ENCODE results near the gene B3GLCT.
"Not testable (repeated sequence)": the region's sequence is repeated elsewhere in the genome, so short reads cannot be mapped to it uniquely, and the experiment has no call there.

The B3GLCT gene

GRCh38 chr13:31334547-31334946 lies 134.8 kb downstream of the B3GLCT start:
- WGBS, 2 donors (ENCODE audit: extremely low coverage in 2 of 2, insufficient read length in 2 of 2, insufficient replicate concordance in 1 of 2) = no CpG with 5 or more reads among the region's 1 CpG

DNA sequence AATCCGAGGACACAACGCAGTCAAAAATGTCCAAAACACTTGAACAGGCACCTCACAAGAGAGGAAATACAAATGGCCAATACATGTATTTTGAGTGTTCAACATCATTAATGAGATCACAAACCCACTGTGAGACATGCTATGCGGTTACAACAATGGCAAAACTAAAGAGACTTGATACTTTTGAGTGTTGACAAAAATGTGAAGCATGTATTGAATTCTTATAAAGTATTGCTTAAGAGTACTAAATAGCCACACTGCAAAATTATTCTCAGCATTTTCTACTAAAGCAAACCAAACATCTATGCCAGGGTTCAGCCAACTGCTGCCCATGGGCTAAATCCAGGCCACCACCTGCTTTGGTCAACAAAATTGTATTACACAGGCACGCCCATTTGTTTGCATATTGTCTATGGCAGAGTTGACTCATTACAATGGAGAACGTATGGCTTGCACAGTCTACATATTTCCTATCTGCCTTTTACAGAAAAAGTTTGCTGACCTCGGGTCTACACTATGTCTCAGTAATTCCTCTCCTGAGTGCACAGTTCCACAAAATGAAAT lies 135.3 kb downstream of the B3GLCT start:
- peaks cover 0 to 3% of the 10 kb centered on the region in 2 donors for H3K36me3 ChIP-seq (replicated peaks in 1 of 2; ENCODE audit: control insufficient read depth in 2 of 2, insufficient read depth in 2 of 2, low read length in 2 of 2)
- no peak overlapping the region for H2BK15ac ChIP-seq (ENCODE audit: low read length)
- no peak overlapping the region for H4K91ac ChIP-seq (ENCODE audit: low read depth, low read length, poor library complexity)
- no CpG with 5 or more reads among the region's 6 CpGs for WGBS, 2 donors (ENCODE audit: extremely low coverage in 2 of 2, insufficient read length in 2 of 2, insufficient replicate concordance in 1 of 2)
- H2BK12ac ChIP-seq (ENCODE audit: low read length) = no peak overlapping the region
- H2BK5ac ChIP-seq (ENCODE audit: low read length) = no peak overlapping the region
- H3K27me3 ChIP-seq (ENCODE audit: control insufficient read depth in 3 of 3, insufficient read depth in 3 of 3, low read depth in 1 of 3, low read length in 3 of 3) = no peaks in the 10 kb centered on the region
- H3K4me2 ChIP-seq (ENCODE audit: insufficient read depth, low read length, poor library complexity, severe bottlenecking) = no peak overlapping the region
- no peak overlapping the region for H3K4ac ChIP-seq (ENCODE audit: low read length)
- H3K14ac ChIP-seq (ENCODE audit: low read length) = no peak overlapping the region
- no peaks in the 10 kb centered on the region for H3K4me1 ChIP-seq (ENCODE audit: control insufficient read depth in 2 of 2, insufficient read depth in 1 of 2, low read depth in 1 of 2, low read length in 2 of 2)
- H2AK5ac ChIP-seq (ENCODE audit: low read depth, low read length) = no peak overlapping the region
- H2BK120ac ChIP-seq (ENCODE audit: low read depth, low read length) = no peak overlapping the region
- H3K79me1 ChIP-seq (ENCODE audit: low read depth, low read length) = no peaks in the 10 kb centered on the region
- H3K9me3 ChIP-seq (replicated peaks in 1 of 2; ENCODE audit: control insufficient read depth in 2 of 2, insufficient read depth in 1 of 2, low read depth in 1 of 2, low read length in 2 of 2) = peaks cover 4 to 5% of the 10 kb centered on the region in 2 donors
- H3K4me3 ChIP-seq (ENCODE audit: low read length in 2 of 2) = no peak overlapping the region
- no peak overlapping the region for H3K18ac ChIP-seq (ENCODE audit: low read length)
- H3K23ac ChIP-seq (ENCODE audit: low read depth, low read length, poor library complexity) = no peak overlapping the region
- no peak overlapping the region for H2AFZ ChIP-seq (ENCODE audit: low read length)
- no peak for DNase-seq (ENCODE audit: low spot score)
- H4K8ac ChIP-seq (ENCODE audit: low read depth, low read length) = no peak overlapping the region
- H3K9ac ChIP-seq (ENCODE audit: low read depth, low read length, poor library complexity) = no peak overlapping the region
- H3K27ac ChIP-seq (replicated peaks; ENCODE audit: low read length) = no peak overlapping the region

More at GRCh38 chr13:31334547-31334946, 134.8 kb downstream of the B3GLCT start:
- H2BK120ac ChIP-seq (ENCODE audit: low read depth, low read length) = no peak overlapping the region
- no peak overlapping the region for H2BK5ac ChIP-seq (ENCODE audit: low read length)
- H3K9me3 ChIP-seq (replicated peaks in 1 of 2; ENCODE audit: control insufficient read depth in 2 of 2, insufficient read depth in 1 of 2, low read depth in 1 of 2, low read length in 2 of 2) = peaks cover 5% of the 10 kb centered on the region in 2 donors
- no peak overlapping the region for H2AK5ac ChIP-seq (ENCODE audit: low read depth, low read length)
- H3K36me3 ChIP-seq (replicated peaks in 1 of 2; ENCODE audit: control insufficient read depth in 2 of 2, insufficient read depth in 2 of 2, low read length in 2 of 2) = peaks cover 0 to 9% of the 10 kb centered on the region in 2 donors
- no peak overlapping the region for H3K9ac ChIP-seq (ENCODE audit: low read depth, low read length, poor library complexity)
- no peak overlapping the region for H3K14ac ChIP-seq (ENCODE audit: low read length)
- no peak overlapping the region for H4K8ac ChIP-seq (ENCODE audit: low read depth, low read length)
- H3K4me3 ChIP-seq (ENCODE audit: low read length in 2 of 2) = no peak overlapping the region
- H3K4ac ChIP-seq (ENCODE audit: low read length) = no peak overlapping the region
- no peak overlapping the region for H2AFZ ChIP-seq (ENCODE audit: low read length)
- no peaks in the 10 kb centered on the region for H3K27me3 ChIP-seq (ENCODE audit: control insufficient read depth in 3 of 3, insufficient read depth in 3 of 3, low read depth in 1 of 3, low read length in 3 of 3)
- no peak overlapping the region for H4K91ac ChIP-seq (ENCODE audit: low read depth, low read length, poor library complexity)
- peaks cover 0 to under 1% of the 10 kb centered on the region in 2 donors for H3K4me1 ChIP-seq (ENCODE audit: control insufficient read depth in 2 of 2, insufficient read depth in 1 of 2, low read depth in 1 of 2, low read length in 2 of 2)
- H3K27ac ChIP-seq (replicated peaks; ENCODE audit: low read length) = no peak overlapping the region
- no peak overlapping the region for H3K4me2 ChIP-seq (ENCODE audit: insufficient read depth, low read length, poor library complexity, severe bottlenecking)
- H3K18ac ChIP-seq (ENCODE audit: low read length) = no peak overlapping the region
- H3K23ac ChIP-seq (ENCODE audit: low read depth, low read length, poor library complexity) = no peak overlapping the region
- no peak overlapping the region for H2BK12ac ChIP-seq (ENCODE audit: low read length)
- DNase-seq (ENCODE audit: low spot score) = no peak
- no peak overlapping the region for H2BK15ac ChIP-seq (ENCODE audit: low read length)
- H3K79me1 ChIP-seq (ENCODE audit: low read depth, low read length) = no peaks in the 10 kb centered on the region

GRCh38 chr13:31339616-31340015 lies 139.8 kb downstream of the B3GLCT start:
- not testable (repeated sequence) for DNase-seq (ENCODE audit: low spot score); H3K27ac ChIP-seq (replicated peaks; ENCODE audit: low read length); H4K8ac ChIP-seq (ENCODE audit: low read depth, low read length); H2BK12ac ChIP-seq (ENCODE audit: low read length); H3K4me2 ChIP-seq (ENCODE audit: insufficient read depth, low read length, poor library complexity, severe bottlenecking); H3K4me3 ChIP-seq (ENCODE audit: low read length in 2 of 2); H3K18ac ChIP-seq (ENCODE audit: low read length); H2AK5ac ChIP-seq (ENCODE audit: low read depth, low read length); H3K4me1 ChIP-seq (ENCODE audit: control insufficient read depth in 2 of 2, insufficient read depth in 1 of 2, low read depth in 1 of 2, low read length in 2 of 2); H3K36me3 ChIP-seq (replicated peaks in 1 of 2; ENCODE audit: control insufficient read depth in 2 of 2, insufficient read depth in 2 of 2, low read length in 2 of 2); H2BK5ac ChIP-seq (ENCODE audit: low read length); H3K79me1 ChIP-seq (ENCODE audit: low read depth, low read length); H3K23ac ChIP-seq (ENCODE audit: low read depth, low read length, poor library complexity); H3K14ac ChIP-seq (ENCODE audit: low read length); H3K4ac ChIP-seq (ENCODE audit: low read length); H3K27me3 ChIP-seq (ENCODE audit: control insufficient read depth in 3 of 3, insufficient read depth in 3 of 3, low read depth in 1 of 3, low read length in 3 of 3); H4K91ac ChIP-seq (ENCODE audit: low read depth, low read length, poor library complexity); H2BK15ac ChIP-seq (ENCODE audit: low read length); H3K9me3 ChIP-seq (replicated peaks in 1 of 2; ENCODE audit: control insufficient read depth in 2 of 2, insufficient read depth in 1 of 2, low read depth in 1 of 2, low read length in 2 of 2); H2BK120ac ChIP-seq (ENCODE audit: low read depth, low read length); H2AFZ ChIP-seq (ENCODE audit: low read length); H3K9ac ChIP-seq (ENCODE audit: low read depth, low read length, poor library complexity)
- WGBS, 2 donors (ENCODE audit: extremely low coverage in 2 of 2, insufficient read length in 2 of 2, insufficient replicate concordance in 1 of 2) = no CpG with 5 or more reads among the region's 22 CpGs

GRCh38 chr13:31340848-31341247 lies 141.1 kb downstream of the B3GLCT start:
- H2BK5ac ChIP-seq (ENCODE audit: low read length); H3K4me3 ChIP-seq (ENCODE audit: low read length in 2 of 2); H3K4me1 ChIP-seq (ENCODE audit: control insufficient read depth in 2 of 2, insufficient read depth in 1 of 2, low read depth in 1 of 2, low read length in 2 of 2); H3K4ac ChIP-seq (ENCODE audit: low read length); H3K23ac ChIP-seq (ENCODE audit: low read depth, low read length, poor library complexity); H2BK120ac ChIP-seq (ENCODE audit: low read depth, low read length); H2BK12ac ChIP-seq (ENCODE audit: low read length); H3K9me3 ChIP-seq (replicated peaks in 1 of 2; ENCODE audit: control insufficient read depth in 2 of 2, insufficient read depth in 1 of 2, low read depth in 1 of 2, low read length in 2 of 2); H3K18ac ChIP-seq (ENCODE audit: low read length); H3K27me3 ChIP-seq (ENCODE audit: control insufficient read depth in 3 of 3, insufficient read depth in 3 of 3, low read depth in 1 of 3, low read length in 3 of 3); H2AFZ ChIP-seq (ENCODE audit: low read length); H4K8ac ChIP-seq (ENCODE audit: low read depth, low read length); H4K91ac ChIP-seq (ENCODE audit: low read depth, low read length, poor library complexity); H3K4me2 ChIP-seq (ENCODE audit: insufficient read depth, low read length, poor library complexity, severe bottlenecking); H2BK15ac ChIP-seq (ENCODE audit: low read length); H2AK5ac ChIP-seq (ENCODE audit: low read depth, low read length); H3K27ac ChIP-seq (replicated peaks; ENCODE audit: low read length); H3K9ac ChIP-seq (ENCODE audit: low read depth, low read length, poor library complexity); H3K36me3 ChIP-seq (replicated peaks in 1 of 2; ENCODE audit: control insufficient read depth in 2 of 2, insufficient read depth in 2 of 2, low read length in 2 of 2); DNase-seq (ENCODE audit: low spot score); H3K14ac ChIP-seq (ENCODE audit: low read length); H3K79me1 ChIP-seq (ENCODE audit: low read depth, low read length): not testable (repeated sequence)
- no CpG with 5 or more reads among the region's 12 CpGs for WGBS, 2 donors (ENCODE audit: extremely low coverage in 2 of 2, insufficient read length in 2 of 2, insufficient replicate concordance in 1 of 2)

Measured in neuronal stem cell (in vitro differentiated cells).